Hepatocyte (in vitro differentiated cells): Measurements from ENCODE around the gene NYNRIN. TPM values are rescaled to one million over a fixed set of nuclear protein-coding genes. Genes with fewer than 3 reads are reported as not detected.

Experiments
- DNase-seq: peaks from one replicate; pipeline ENCODE4 v3.0.0-alpha.2; 2016; ENCODE audit warnings: low spot score
- H2AFZ ChIP-seq: fragments of 200-600 bp; sonication (generic); 2 replicates; pipeline ENCODE4 v1.6.0; 2016; ENCODE audit warnings: antibody characterized with exemption, mild to moderate bottlenecking
- H3K27ac ChIP-seq: fragments of 200-600 bp; sonication (generic); 2 replicates; pipeline ENCODE4 v1.5.1; 2016; ENCODE audit warnings: mild to moderate bottlenecking
- H3K27me3 ChIP-seq: fragments of 200-600 bp; sonication (generic); 2 replicates; pipeline ENCODE4 v1.6.1; 2016
- H3K36me3 ChIP-seq: fragments of 200-600 bp; sonication (generic); replicated peaks from 2 replicates; pipeline ENCODE4 v1.5.1; 2016; ENCODE audit warnings: low read depth; ENCODE audit not compliant: insufficient read depth
- H3K4me1 ChIP-seq: fragments of 200-600 bp; sonication (generic); 2 replicates; pipeline ENCODE4 v1.5.1; 2016; ENCODE audit warnings: mild to moderate bottlenecking, moderate library complexity; ENCODE audit not compliant: insufficient read depth
- H3K4me2 ChIP-seq: fragments of 200-600 bp; sonication (generic); 2 replicates; pipeline ENCODE4 v1.6.0; 2016
- H3K4me3 ChIP-seq: fragments of 200-600 bp; sonication (generic); 2 replicates; pipeline ENCODE4 v1.5.1; 2016; ENCODE audit warnings: mild to moderate bottlenecking
- H3K79me2 ChIP-seq: fragments of 200-600 bp; sonication (generic); 2 replicates; pipeline ENCODE4 v1.6.0; 2017; ENCODE audit warnings: mild to moderate bottlenecking
- H3K9me2 ChIP-seq: fragments of 200-600 bp; sonication (generic); replicated peaks from 2 replicates; pipeline ENCODE4 v1.6.0; 2017; ENCODE audit warnings: mild to moderate bottlenecking; ENCODE audit not compliant: insufficient read depth
- H3K9me3 ChIP-seq: fragments of 200-600 bp; sonication (generic); 2 replicates; pipeline ENCODE4 v1.5.1; 2016; ENCODE audit warnings: low read depth, mild to moderate bottlenecking
- H4K20me1 ChIP-seq: fragments of 200-600 bp; sonication (generic); 2 replicates; pipeline ENCODE4 v1.6.0; 2016; ENCODE audit warnings: mild to moderate bottlenecking; ENCODE audit not compliant: insufficient read depth, poor library complexity, severe bottlenecking
- EZH2 ChIP-seq: fragments of 200-600 bp; sonication (generic); IDR thresholded peaks from 2 replicates; pipeline ENCODE4 v1.6.1; 2016; ENCODE audit warnings: antibody characterized with exemption, mild to moderate bottlenecking, borderline replicate concordance
- EZH2phosphoT487 ChIP-seq: fragments of 200-600 bp; sonication (generic); IDR thresholded peaks from one replicate; pipeline ENCODE4 v1.6.1; 2018; ENCODE audit warnings: antibody characterized with exemption, mild to moderate bottlenecking, low read depth, moderate library complexity; ENCODE audit not compliant: unreplicated experiment, severe bottlenecking
- WGBS: methylation state at CpG from one replicate; pipeline ENCODE4 v1.1.6; 2016; ENCODE audit warnings: low lambda C conversion rate; ENCODE audit errors: missing lambda C conversion rate; 5-methylcytosine and 5-hydroxymethylcytosine counted together
- polyA plus RNA-seq: library from polyadenylated mRNA; unstranded; fragments of >200 nt; fragmentation: Nextera tagmentation; extraction: Ambion mirVana; gene quantifications from 2 replicates; pipeline ENCODE4 v1.2.1, GENCODE V29; 2016
- total RNA-seq: library from RNA; depleted of rRNA; stranded (reverse); fragments of >200 nt; gene quantifications from 2 replicates; pipeline ENCODE4 v1.2.3, GENCODE V29; 2014
- TF ChIP-seq, protein P1 (sequence below): fragments of 200-600 bp; sonication (generic); IDR thresholded peaks from 2 replicates; pipeline ENCODE4 v1.5.1; 2016; ENCODE audit warnings: antibody characterized with exemption, mild to moderate bottlenecking; ENCODE audit not compliant: poor library complexity

The NYNRIN gene
- total and polyA plus RNA-seq, 2 experiments from 2014 or later = 34.5 to 56.5 TPM

DNA sequence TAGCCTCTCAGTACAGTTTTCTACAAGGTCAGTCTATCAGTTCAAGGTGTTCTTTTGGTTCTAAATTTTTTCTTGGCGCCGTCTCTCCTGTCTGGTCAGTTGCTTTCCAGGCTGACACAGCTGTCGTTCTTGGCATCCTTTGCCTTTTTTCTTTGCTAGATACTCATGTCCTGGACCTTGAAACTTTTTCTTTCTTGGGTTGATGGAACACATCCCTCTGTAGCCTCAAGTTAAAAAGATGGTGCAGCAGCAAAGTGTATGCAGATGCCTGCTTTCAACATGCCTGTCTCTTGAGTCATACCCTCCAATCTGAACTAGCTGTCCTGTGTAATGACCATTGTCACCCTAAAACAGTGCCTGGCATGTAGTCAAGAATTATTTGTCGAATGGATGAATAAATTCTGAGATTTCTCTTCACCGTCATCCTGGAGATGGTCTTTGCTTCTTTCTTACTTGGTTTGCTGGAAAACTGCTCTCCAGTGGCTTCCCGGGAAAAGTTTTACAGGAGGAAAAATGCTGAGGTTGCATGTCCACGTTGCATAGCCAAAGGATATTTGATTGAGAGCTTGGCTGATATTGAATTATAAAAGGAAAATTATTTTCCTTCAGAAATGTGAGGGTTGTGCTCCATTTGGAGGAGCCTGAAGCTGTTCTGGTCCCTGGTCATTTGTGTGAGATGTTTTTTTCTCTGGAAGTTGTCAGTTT is 4.6 kb downstream of the NYNRIN start:
- no peak overlapping the region for H2AFZ ChIP-seq
- TF ChIP-seq, protein P1, sequence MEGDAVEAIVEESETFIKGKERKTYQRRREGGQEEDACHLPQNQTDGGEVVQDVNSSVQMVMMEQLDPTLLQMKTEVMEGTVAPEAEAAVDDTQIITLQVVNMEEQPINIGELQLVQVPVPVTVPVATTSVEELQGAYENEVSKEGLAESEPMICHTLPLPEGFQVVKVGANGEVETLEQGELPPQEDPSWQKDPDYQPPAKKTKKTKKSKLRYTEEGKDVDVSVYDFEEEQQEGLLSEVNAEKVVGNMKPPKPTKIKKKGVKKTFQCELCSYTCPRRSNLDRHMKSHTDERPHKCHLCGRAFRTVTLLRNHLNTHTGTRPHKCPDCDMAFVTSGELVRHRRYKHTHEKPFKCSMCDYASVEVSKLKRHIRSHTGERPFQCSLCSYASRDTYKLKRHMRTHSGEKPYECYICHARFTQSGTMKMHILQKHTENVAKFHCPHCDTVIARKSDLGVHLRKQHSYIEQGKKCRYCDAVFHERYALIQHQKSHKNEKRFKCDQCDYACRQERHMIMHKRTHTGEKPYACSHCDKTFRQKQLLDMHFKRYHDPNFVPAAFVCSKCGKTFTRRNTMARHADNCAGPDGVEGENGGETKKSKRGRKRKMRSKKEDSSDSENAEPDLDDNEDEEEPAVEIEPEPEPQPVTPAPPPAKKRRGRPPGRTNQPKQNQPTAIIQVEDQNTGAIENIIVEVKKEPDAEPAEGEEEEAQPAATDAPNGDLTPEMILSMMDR = no peak
- TF ChIP-seq EZH2phosphoT487 = no peak
- TF ChIP-seq EZH2 = no peak
- H3K27me3 ChIP-seq = no peaks in the 10 kb centered on the region
- no peaks in the 10 kb centered on the region for H3K9me3 ChIP-seq
- H3K9me2 ChIP-seq = no peaks in the 10 kb centered on the region
- DNase-seq = no peak
- peaks cover 85% of the 10 kb centered on the region for H3K79me2 ChIP-seq
- H3K4me3 ChIP-seq = no peak overlapping the region
- WGBS = 77% methylated on average over 7 of the region's 7 CpGs
- H4K20me1 ChIP-seq = peaks cover 14% of the 10 kb centered on the region
- peak overlapping the region; percentile 92 for H3K4me2 ChIP-seq
- H3K36me3 ChIP-seq = no peaks in the 10 kb centered on the region
- peaks cover 54% of the 10 kb centered on the region for H3K4me1 ChIP-seq
- peak overlapping the region; percentile 4 for H3K27ac ChIP-seq

- no peaks in the 10 kb centered on the region for H3K36me3 ChIP-seq
Measured at GRCh38 chr14:24404814-24405213, 6.0 kb downstream of the NYNRIN start.

GRCh38 chr14:24406416-24406815 is 7.6 kb downstream of the NYNRIN start:
- no peaks in the 10 kb centered on the region for H3K9me2 ChIP-seq
- 93% methylated on average over 5 of the region's 6 CpGs for WGBS
- no peaks in the 10 kb centered on the region for H3K36me3 ChIP-seq
- H3K4me2 ChIP-seq = no peak overlapping the region
- H3K9me3 ChIP-seq = no peaks in the 10 kb centered on the region
- no peak overlapping the region for H2AFZ ChIP-seq
- H3K79me2 ChIP-seq = peaks cover 60% of the 10 kb centered on the region
- H3K4me3 ChIP-seq = no peak overlapping the region
- H3K4me1 ChIP-seq = peaks cover 34% of the 10 kb centered on the region
- H3K27me3 ChIP-seq = no peaks in the 10 kb centered on the region
- no peak for DNase-seq
- TF ChIP-seq EZH2 (no peak), EZH2phosphoT487 (no peak)
- TF ChIP-seq, protein P1 = no peak
- no peak overlapping the region for H3K27ac ChIP-seq
- H4K20me1 ChIP-seq = peaks cover 14% of the 10 kb centered on the region

More at GRCh38 chr14:24404814-24405213, 6.0 kb downstream of the NYNRIN start:
- Histone ChIP-seq H3K9me2 (no peaks in the 10 kb centered on the region), H2AFZ (no peak overlapping the region), H3K27ac (no peak overlapping the region), H3K27me3 (no peaks in the 10 kb centered on the region), H3K4me3 (no peak overlapping the region), H3K4me2 (peak overlapping the region; percentile 92), H4K20me1 (peaks cover 14% of the 10 kb centered on the region), H3K9me3 (no peaks in the 10 kb centered on the region), H3K4me1 (peaks cover 50% of the 10 kb centered on the region), H3K79me2 (peaks cover 76% of the 10 kb centered on the region)
- TF ChIP-seq EZH2phosphoT487 (no peak), EZH2 (no peak)
- TF ChIP-seq, protein P1 = no peak
- WGBS = 77% methylated on average over 4 of the region's 4 CpGs
- no peak for DNase-seq
